Mesendoderm (in vitro differentiated cells): ENCODE results near the gene KCNA1.

Experiments used
- DNase-seq: peaks from one replicate; pipeline ENCODE4 v3.0.0; 2013
- H2AK5ac ChIP-seq: 2 replicates; pipeline ENCODE4 v1.6.1; 2013; ENCODE audit warnings: low read length, inconsistent platforms
- H2BK120ac ChIP-seq: 2 replicates; pipeline ENCODE4 v1.6.1; 2013; ENCODE audit warnings: low read depth, mild to moderate bottlenecking, low read length, moderate library complexity, mixed read lengths
- H2BK15ac ChIP-seq: replicated peaks from 2 replicates; pipeline ENCODE4 v1.6.1; 2013; ENCODE audit warnings: low read depth, mild to moderate bottlenecking, moderate library complexity
- H2BK5ac ChIP-seq: 2 replicates; pipeline ENCODE4 v1.6.1; 2013; ENCODE audit warnings: low read length, inconsistent platforms
- H3K18ac ChIP-seq: 2 replicates; pipeline ENCODE4 v1.6.1; 2013; ENCODE audit warnings: mild to moderate bottlenecking, low read length, mixed read lengths
- H3K23ac ChIP-seq: one replicate; pipeline ENCODE4 v1.6.1; 2013; ENCODE audit warnings: low read length
- H3K27ac ChIP-seq: 2 replicates; pipeline ENCODE4 v1.5.1; 2013; ENCODE audit warnings: low read depth, mild to moderate bottlenecking, inconsistent platforms, low read length, moderate library complexity
- H3K27me3 ChIP-seq: 2 replicates; pipeline ENCODE4 v1.6.1; 2013; ENCODE audit warnings: low read length, control low read depth, mild to moderate bottlenecking, inconsistent platforms; ENCODE audit not compliant: insufficient read depth, poor library complexity
- H3K36me3 ChIP-seq: 2 replicates; pipeline ENCODE4 v1.6.1; 2013; ENCODE audit warnings: low read length, inconsistent platforms; ENCODE audit not compliant: control insufficient read depth, insufficient read depth
- H3K4ac ChIP-seq: one replicate; pipeline ENCODE4 v1.6.1; 2013; ENCODE audit warnings: low read depth, mild to moderate bottlenecking, low read length, moderate library complexity
- H3K4me1 ChIP-seq: 2 replicates; pipeline ENCODE4 v1.6.1; 2013; ENCODE audit warnings: low read depth, low read length, inconsistent platforms; ENCODE audit not compliant: control insufficient read depth
- H3K4me2 ChIP-seq: 2 replicates; pipeline ENCODE4 v1.6.1; 2013; ENCODE audit warnings: low read length
- H3K4me3 ChIP-seq: 2 replicates; pipeline ENCODE4 v1.5.1; 2013; ENCODE audit warnings: mild to moderate bottlenecking, low read length
- H3K56ac ChIP-seq: one replicate; pipeline ENCODE4 v1.6.1; 2013; ENCODE audit warnings: low read length
- H3K79me1 ChIP-seq: 2 replicates; pipeline ENCODE4 v1.6.1; 2013; ENCODE audit warnings: low read length, inconsistent platforms
- H3K79me2 ChIP-seq: 2 replicates; pipeline ENCODE4 v1.6.1; 2013; ENCODE audit warnings: mild to moderate bottlenecking, low read length; ENCODE audit not compliant: control insufficient read depth, insufficient read depth
- H3K9ac ChIP-seq: 2 replicates; pipeline ENCODE4 v1.6.1; 2013; ENCODE audit warnings: low read length, inconsistent platforms
- H4K5ac ChIP-seq: one replicate; pipeline ENCODE4 v1.6.1; 2013; ENCODE audit warnings: low read length
- H4K8ac ChIP-seq: one replicate; pipeline ENCODE4 v1.6.1; 2013; ENCODE audit warnings: low read depth, mild to moderate bottlenecking, control low read depth, low read length, moderate library complexity
- WGBS: extraction: QIAGEN DNeasy Blood & Tissue Kit; methylation state at CpG from one replicate; pipeline ENCODE4 v1.1.7; 2013; ENCODE audit warnings: low lambda C conversion rate, missing lambda C conversion rate; ENCODE audit not compliant: insufficient coverage; ENCODE audit errors: extremely low coverage; 5-methylcytosine and 5-hydroxymethylcytosine counted together

Gene KCNA1

DNA sequence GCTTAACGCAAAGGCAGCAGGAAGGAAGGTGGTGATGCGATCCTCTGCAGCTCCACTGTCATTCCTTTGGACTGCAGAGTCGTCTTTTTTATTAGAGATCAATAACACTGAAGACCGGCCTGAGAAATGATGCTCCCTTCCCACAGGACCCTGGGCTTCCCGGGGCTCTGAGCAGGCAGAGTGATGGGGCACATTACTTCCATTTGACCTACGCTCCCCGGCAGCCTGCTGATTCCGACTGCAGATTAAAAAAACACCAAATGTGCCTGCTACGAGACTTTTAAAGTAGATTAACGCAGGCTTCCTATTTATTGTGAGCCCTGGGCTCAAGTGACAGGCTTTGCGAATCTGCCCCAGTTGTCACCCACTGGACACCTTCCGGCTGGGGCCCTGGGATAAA is 37.5 kb downstream of the KCNA1 start:
- no peak overlapping the region for H3K18ac ChIP-seq
- H3K79me1 ChIP-seq, result no peaks in the 10 kb centered on the region
- H3K27ac ChIP-seq, result no peak overlapping the region
- H3K4me2 ChIP-seq, result no peak overlapping the region
- no peak overlapping the region for H3K9ac ChIP-seq
- no peak overlapping the region for H2BK5ac ChIP-seq
- H3K56ac ChIP-seq, result no peak overlapping the region
- no peaks in the 10 kb centered on the region for H3K4me1 ChIP-seq
- no peaks in the 10 kb centered on the region for H3K36me3 ChIP-seq
- no peak overlapping the region for H2BK15ac ChIP-seq
- H4K5ac ChIP-seq, result no peak overlapping the region
- DNase-seq, result no peak
- no peak overlapping the region for H3K4ac ChIP-seq
- H3K27me3 ChIP-seq, result no peaks in the 10 kb centered on the region
- H2BK120ac ChIP-seq, result no peak overlapping the region
- no peak overlapping the region for H3K4me3 ChIP-seq
- no peaks in the 10 kb centered on the region for H3K79me2 ChIP-seq
- no peak overlapping the region for H4K8ac ChIP-seq
- WGBS, result no CpG with 5 or more reads among the region's 12 CpGs
- H2AK5ac ChIP-seq, result no peak overlapping the region
- no peak overlapping the region for H3K23ac ChIP-seq

DNA sequence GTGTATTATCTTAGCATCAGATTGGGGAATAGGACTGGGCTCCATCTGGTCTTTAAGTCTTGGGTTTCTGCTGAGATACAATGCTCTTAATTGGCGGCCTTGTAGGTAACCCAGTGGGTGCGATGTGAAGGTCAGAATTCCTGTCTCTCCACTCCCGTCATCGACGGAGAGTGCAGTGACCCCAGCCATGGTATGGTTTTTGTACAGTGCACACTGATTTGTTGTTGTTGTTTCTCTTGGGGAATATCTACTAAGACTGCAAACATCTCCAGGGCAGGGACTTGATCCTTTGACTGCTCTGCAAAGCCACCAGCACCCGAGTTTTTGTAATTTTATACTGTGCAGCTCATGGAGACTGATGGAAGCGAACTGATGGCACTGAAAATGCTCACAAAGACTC is 41.4 kb downstream of the KCNA1 start:
- no peak overlapping the region for H3K27ac ChIP-seq
- no peak overlapping the region for H3K4ac ChIP-seq
- H2BK120ac ChIP-seq, result no peak overlapping the region
- H3K27me3 ChIP-seq, result no peaks in the 10 kb centered on the region
- no peak overlapping the region for H2BK15ac ChIP-seq
- H2BK5ac ChIP-seq, result no peak overlapping the region
- no peaks in the 10 kb centered on the region for H3K36me3 ChIP-seq
- no peak overlapping the region for H2AK5ac ChIP-seq
- H3K79me2 ChIP-seq, result no peaks in the 10 kb centered on the region
- no peaks in the 10 kb centered on the region for H3K4me1 ChIP-seq
- no peak overlapping the region for H3K9ac ChIP-seq
- H3K23ac ChIP-seq, result no peak overlapping the region
- WGBS, result no CpG with 5 or more reads among the region's 7 CpGs
- no peak overlapping the region for H3K4me2 ChIP-seq
- H4K8ac ChIP-seq, result no peak overlapping the region
- H3K56ac ChIP-seq, result no peak overlapping the region
- DNase-seq, result no peak
- H3K18ac ChIP-seq, result no peak overlapping the region
- H3K4me3 ChIP-seq, result no peak overlapping the region
- H4K5ac ChIP-seq, result no peak overlapping the region
- H3K79me1 ChIP-seq, result no peaks in the 10 kb centered on the region

DNA sequence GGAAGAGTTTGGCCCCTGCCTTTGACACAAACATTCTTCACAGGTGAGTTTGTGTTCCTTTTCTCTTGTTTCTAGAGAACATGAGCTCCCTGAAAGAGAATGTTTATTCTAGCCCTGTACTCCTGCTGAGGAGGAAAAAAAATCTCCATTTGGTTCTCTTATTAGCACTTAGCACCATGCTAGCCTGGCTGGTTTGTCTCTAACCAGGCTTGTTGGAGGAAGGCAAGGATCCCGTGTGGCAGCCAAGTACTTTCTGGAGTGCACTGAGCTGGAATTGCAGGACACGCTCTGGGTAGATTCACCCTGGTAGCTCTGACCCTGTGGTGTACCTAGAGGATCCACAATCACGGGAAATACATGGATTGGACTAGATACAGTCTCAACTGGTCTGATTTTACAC is 41.9 kb downstream of the KCNA1 start:
- no peak overlapping the region for H4K5ac ChIP-seq
- H2BK15ac ChIP-seq, result no peak overlapping the region
- H3K4me3 ChIP-seq, result no peak overlapping the region
- H3K4me2 ChIP-seq, result no peak overlapping the region
- no peaks in the 10 kb centered on the region for H3K79me2 ChIP-seq
- no peaks in the 10 kb centered on the region for H3K79me1 ChIP-seq
- no peak overlapping the region for H3K23ac ChIP-seq
- no peak overlapping the region for H3K4ac ChIP-seq
- no peaks in the 10 kb centered on the region for H3K27me3 ChIP-seq
- no peaks in the 10 kb centered on the region for H3K4me1 ChIP-seq
- no peak overlapping the region for H3K27ac ChIP-seq
- H2BK5ac ChIP-seq, result no peak overlapping the region
- H3K56ac ChIP-seq, result no peak overlapping the region
- no peak overlapping the region for H2AK5ac ChIP-seq
- no peak overlapping the region for H3K9ac ChIP-seq
- H3K36me3 ChIP-seq, result no peaks in the 10 kb centered on the region
- no peak overlapping the region for H2BK120ac ChIP-seq
- no CpG with 5 or more reads among the region's 3 CpGs for WGBS
- H4K8ac ChIP-seq, result no peak overlapping the region
- H3K18ac ChIP-seq, result no peak overlapping the region
- DNase-seq, result no peak

DNA sequence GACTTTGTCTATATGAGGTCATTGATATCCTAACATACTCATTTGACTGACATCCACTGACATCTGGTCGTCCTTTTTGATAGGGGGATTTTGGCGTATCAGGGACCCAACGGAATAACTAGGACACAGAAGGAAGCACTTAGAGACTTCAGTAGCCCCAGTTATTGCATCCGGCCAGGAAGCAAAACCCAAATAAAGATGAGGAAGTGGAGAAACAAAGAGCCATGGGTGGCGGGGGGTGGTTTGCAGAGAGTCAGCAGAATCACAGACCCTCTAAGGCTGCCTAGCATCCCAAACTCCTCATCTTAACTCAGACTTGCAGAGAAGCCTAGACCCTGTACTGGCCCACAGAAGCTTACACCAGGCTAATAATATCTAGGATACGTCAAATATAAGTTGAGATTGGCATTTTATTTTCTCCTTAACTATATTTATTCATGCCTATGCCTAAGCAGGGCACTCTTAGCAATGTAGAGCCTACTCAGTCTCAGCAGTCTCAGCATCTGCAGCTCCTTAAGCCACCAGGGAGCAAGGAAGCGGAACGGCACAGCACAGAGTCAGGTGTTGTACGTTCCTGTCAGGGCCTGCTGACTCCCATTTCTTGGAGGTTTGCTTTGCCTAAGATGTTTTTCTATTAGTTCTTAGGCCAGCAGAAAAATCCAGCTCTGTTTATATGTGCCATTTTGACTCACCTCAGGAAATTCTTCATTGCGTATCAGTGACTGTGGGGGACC is 45.1 kb downstream of the KCNA1 start:
- Histone ChIP-seq H3K79me1 (no peaks in the 10 kb centered on the region), H3K36me3 (no peaks in the 10 kb centered on the region), H3K4me3 (no peak overlapping the region), H3K18ac (no peak overlapping the region), H3K56ac (no peak overlapping the region), H3K23ac (no peak overlapping the region), H2AK5ac (no peak overlapping the region), H2BK120ac (no peak overlapping the region), H3K4me2 (no peak overlapping the region), H3K27me3 (no peaks in the 10 kb centered on the region), H3K9ac (no peak overlapping the region), H3K4ac (no peak overlapping the region), H2BK5ac (no peak overlapping the region), H4K5ac (no peak overlapping the region), H3K27ac (no peak overlapping the region), H2BK15ac (no peak overlapping the region), H4K8ac (no peak overlapping the region), H3K4me1 (no peaks in the 10 kb centered on the region), H3K79me2 (no peaks in the 10 kb centered on the region)
- DNase-seq, result no peak
- no CpG with 5 or more reads among the region's 10 CpGs for WGBS

DNA sequence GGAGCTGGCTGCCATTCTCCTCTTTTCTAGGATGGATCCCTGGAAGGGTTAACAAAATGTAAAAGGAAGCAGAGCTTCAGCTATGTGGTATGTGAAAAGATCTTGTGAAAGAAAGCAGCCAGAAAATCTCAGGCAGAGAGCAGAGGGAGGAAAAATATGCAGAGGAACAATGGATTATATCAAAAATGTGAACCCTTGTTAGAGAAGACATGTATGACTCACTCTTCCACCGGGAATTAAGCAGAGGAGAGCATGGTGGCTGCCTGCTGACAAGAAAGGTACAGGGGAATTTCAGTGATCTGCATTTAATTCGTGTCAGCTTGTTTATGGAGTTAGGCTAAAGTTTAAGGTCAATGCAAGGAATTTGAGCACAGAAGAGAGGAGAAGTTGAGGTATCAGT is 46.3 kb downstream of the KCNA1 start:
- Histone ChIP-seq H4K5ac (no peak overlapping the region), H3K4me1 (no peaks in the 10 kb centered on the region), H2BK5ac (no peak overlapping the region), H2BK15ac (no peak overlapping the region), H2AK5ac (no peak overlapping the region), H3K9ac (no peak overlapping the region), H3K23ac (no peak overlapping the region), H3K79me1 (no peaks in the 10 kb centered on the region), H2BK120ac (no peak overlapping the region), H3K36me3 (no peaks in the 10 kb centered on the region), H4K8ac (no peak overlapping the region), H3K79me2 (no peaks in the 10 kb centered on the region), H3K4ac (no peak overlapping the region), H3K27ac (no peak overlapping the region), H3K4me2 (no peak overlapping the region), H3K18ac (no peak overlapping the region), H3K56ac (no peak overlapping the region), H3K27me3 (no peaks in the 10 kb centered on the region), H3K4me3 (no peak overlapping the region)
- no CpG with 5 or more reads among the region's 2 CpGs for WGBS
- DNase-seq, result peak; percentile 32

DNA sequence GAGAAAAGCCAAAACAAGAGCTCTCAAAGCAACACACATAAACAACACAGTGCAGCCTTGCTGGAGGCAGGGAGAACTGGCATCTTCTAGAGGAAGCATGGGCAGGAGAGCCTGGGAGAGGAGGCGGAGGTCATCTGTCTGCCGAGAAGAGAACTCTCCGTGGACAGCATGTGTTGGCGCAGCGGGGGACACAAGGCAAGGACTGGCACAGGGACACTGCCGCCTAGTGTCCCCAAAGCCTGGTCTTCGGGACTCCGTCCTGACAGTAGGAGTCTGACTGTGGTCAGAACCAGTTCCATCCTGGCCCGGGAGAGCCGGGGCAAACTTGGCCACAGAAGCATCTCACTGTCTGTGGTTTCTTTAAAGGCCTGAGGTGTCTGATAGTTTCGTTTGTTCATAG is 47.3 kb downstream of the KCNA1 start:
- H2AK5ac ChIP-seq, result no peak overlapping the region
- no peak overlapping the region for H3K4me2 ChIP-seq
- H2BK15ac ChIP-seq, result no peak overlapping the region
- no peak overlapping the region for H4K8ac ChIP-seq
- no peaks in the 10 kb centered on the region for H3K27me3 ChIP-seq
- H3K56ac ChIP-seq, result no peak overlapping the region
- no peak for DNase-seq
- no peak overlapping the region for H3K9ac ChIP-seq
- no peak overlapping the region for H3K4ac ChIP-seq
- no peak overlapping the region for H3K27ac ChIP-seq
- H4K5ac ChIP-seq, result no peak overlapping the region
- H3K18ac ChIP-seq, result no peak overlapping the region
- no peaks in the 10 kb centered on the region for H3K79me2 ChIP-seq
- no peak overlapping the region for H2BK5ac ChIP-seq
- H3K23ac ChIP-seq, result no peak overlapping the region
- H3K79me1 ChIP-seq, result no peaks in the 10 kb centered on the region
- no peak overlapping the region for H3K4me3 ChIP-seq
- no peaks in the 10 kb centered on the region for H3K36me3 ChIP-seq
- WGBS, result no CpG with 5 or more reads among the region's 11 CpGs
- H3K4me1 ChIP-seq, result no peaks in the 10 kb centered on the region
- H2BK120ac ChIP-seq, result no peak overlapping the region
